Measurements from ENCODE around the gene TBKBP1. TPM values are rescaled to one million over a fixed set of nuclear protein-coding genes. Genes with fewer than 3 reads are reported as not detected.

TBKBP1 gene
- total RNA-seq, 2 donors from 2014 or later = 8.0 to 13.2 TPM

DNA sequence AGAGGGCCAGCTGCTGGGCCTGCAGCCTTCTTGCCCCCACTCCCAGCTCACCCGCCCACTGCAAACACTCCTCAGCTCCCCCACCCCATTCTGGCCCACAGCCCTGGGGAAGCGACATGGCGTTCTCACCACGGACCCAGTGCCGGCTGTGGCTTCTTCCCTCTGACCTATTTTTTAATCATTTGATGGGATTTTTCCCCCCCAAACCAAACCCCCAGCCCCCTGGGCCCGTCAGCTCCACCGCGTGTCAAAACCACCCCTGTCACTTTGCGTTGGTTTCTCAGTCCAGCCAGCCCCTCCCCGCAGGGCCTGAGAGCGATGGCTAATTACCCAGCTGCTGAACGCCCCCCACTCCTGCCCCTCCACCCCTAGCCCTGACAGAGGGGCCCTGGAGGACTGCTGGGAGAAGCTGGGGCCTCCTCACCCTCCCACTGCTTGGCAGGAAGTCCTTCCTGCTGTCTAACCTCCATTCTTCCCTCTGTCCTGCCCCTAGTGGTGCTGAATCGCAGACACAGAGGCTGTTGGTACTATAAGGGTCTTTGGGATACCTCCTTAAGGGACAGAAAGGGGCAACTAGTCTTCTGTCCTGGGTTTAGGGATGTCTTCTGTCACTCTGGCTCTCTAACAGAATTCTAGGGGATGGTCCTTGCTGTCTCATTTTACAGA is 31.6 kb downstream of the TBKBP1 start:
- H3K27me3 ChIP-seq = peaks cover 0 to 16% of the 10 kb centered on the region in 2 donors
- no peak overlapping the region for H3K4me3 ChIP-seq
- DNase-seq (no peak), ATAC-seq (no peak)
- no peak overlapping the region for H3K27ac ChIP-seq
- H3K4me1 ChIP-seq = peaks cover 8% of the 10 kb centered on the region
- WGBS, 2 donors = 50 to 74% methylated on average over 13 of the region's 13 CpGs
- no peaks in the 10 kb centered on the region for H3K9me3 ChIP-seq
- intact Hi-C loops (cut with DNase I) = no loop called here
- H3K36me3 ChIP-seq (replicated peaks in 1 of 2; ENCODE audit: insufficient read depth in 1 of 2, low read depth in 2 of 2) = no peaks in the 10 kb centered on the region
- TF ChIP-seq POLR2A (IDR thresholded peaks at IDR 0.05) = no peak
- TF ChIP-seq, protein P1, sequence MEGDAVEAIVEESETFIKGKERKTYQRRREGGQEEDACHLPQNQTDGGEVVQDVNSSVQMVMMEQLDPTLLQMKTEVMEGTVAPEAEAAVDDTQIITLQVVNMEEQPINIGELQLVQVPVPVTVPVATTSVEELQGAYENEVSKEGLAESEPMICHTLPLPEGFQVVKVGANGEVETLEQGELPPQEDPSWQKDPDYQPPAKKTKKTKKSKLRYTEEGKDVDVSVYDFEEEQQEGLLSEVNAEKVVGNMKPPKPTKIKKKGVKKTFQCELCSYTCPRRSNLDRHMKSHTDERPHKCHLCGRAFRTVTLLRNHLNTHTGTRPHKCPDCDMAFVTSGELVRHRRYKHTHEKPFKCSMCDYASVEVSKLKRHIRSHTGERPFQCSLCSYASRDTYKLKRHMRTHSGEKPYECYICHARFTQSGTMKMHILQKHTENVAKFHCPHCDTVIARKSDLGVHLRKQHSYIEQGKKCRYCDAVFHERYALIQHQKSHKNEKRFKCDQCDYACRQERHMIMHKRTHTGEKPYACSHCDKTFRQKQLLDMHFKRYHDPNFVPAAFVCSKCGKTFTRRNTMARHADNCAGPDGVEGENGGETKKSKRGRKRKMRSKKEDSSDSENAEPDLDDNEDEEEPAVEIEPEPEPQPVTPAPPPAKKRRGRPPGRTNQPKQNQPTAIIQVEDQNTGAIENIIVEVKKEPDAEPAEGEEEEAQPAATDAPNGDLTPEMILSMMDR (IDR thresholded peaks at IDR 0.05) = no peak

DNA sequence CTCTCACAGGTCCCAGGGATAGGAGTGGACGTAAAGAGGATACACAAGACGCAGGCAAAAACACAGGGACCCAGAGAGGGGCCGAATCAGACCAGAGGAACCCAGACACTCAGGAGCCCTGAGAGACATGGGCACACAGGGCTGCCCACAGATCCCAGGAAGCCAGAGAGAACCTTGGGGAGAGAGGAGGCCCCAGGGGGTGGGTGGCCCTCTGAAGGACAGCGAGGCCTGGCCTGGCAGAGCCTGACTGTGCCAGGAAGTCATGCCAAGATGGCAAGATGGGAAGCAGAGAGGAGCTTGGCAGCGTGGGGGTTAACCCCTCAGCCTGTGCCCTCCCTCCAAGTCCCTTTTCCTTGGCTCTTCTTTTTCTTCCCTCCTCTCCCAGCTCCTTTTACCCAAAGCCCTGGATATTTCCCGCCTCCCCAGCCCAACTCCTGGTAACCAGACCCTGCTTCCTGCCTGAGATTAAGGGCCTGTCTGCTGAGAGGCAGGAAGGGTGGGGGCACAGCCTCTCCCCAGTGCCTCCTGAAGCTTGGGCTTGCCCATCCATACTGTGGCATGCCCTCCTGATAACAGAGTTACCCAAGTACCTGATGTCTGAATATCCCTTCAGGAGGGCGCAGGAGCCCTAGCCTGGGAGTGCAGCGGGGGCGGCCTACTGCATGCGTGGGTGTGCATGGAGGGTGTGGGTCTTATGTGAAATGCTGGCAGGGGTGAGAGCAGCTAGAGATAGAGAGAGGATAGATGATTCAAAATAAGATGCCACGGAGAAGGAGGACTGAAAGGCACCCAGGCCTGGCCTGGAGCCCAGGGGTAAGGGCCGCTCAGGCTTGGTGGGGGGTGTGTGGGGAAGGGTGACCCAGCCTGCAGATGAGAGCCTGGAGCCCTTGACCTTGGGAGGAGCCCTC is 33.1 kb downstream of the TBKBP1 start:
- H3K27me3 ChIP-seq = peaks cover 0 to 4% of the 10 kb centered on the region in 2 donors
- no peak overlapping the region for H3K4me3 ChIP-seq
- H3K36me3 ChIP-seq (replicated peaks in 1 of 2; ENCODE audit: insufficient read depth in 1 of 2, low read depth in 2 of 2) = no peaks in the 10 kb centered on the region
- 82 to 89% methylated on average over 12 of the region's 12 CpGs for WGBS, 2 donors
- no peak overlapping the region for H3K27ac ChIP-seq
- DNase-seq = no peak
- intact Hi-C loops (cut with DNase I) = no loop called here
- no peak for ATAC-seq
- TF ChIP-seq POLR2A (IDR thresholded peaks at IDR 0.05) = no peak
- TF ChIP-seq, protein P1 (IDR thresholded peaks at IDR 0.05) = no peak
- no peaks in the 10 kb centered on the region for H3K9me3 ChIP-seq
- H3K4me1 ChIP-seq = no peaks in the 10 kb centered on the region

DNA sequence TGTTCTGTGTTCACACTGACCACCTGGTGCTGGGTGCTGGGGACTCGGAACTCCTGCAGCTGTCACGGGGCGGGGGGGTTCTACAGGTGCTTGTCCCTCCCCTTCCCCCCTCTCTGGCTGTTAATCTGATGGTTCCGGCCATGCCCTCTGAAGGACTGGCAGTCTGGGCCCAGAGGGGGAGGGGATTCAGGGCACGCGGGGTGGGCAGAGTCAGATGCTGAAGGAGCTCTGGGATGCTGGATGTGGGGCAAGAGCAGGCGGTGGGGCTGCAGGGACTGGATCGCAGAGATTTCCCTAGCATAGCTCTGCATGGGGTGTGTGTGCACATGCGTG is 33.7 kb downstream of the TBKBP1 start:
- ATAC-seq = no peak
- WGBS, 2 donors = 68 to 72% methylated on average over 7 to 8 of the region's 9 CpGs
- Histone ChIP-seq H3K4me3 (no peak overlapping the region), H3K27me3 (peaks cover 0 to 9% of the 10 kb centered on the region in 2 donors), H3K27ac (no peak overlapping the region), H3K9me3 (no peaks in the 10 kb centered on the region), H3K36me3 (replicated peaks in 1 of 2; ENCODE audit: insufficient read depth in 1 of 2, low read depth in 2 of 2) (no peaks in the 10 kb centered on the region), H3K4me1 (no peaks in the 10 kb centered on the region)
- intact Hi-C loops (cut with DNase I) = no loop called here
- TF ChIP-seq POLR2A (IDR thresholded peaks at IDR 0.05) = no peak
- TF ChIP-seq, protein P1 (IDR thresholded peaks at IDR 0.05) = no peak
- DNase-seq = no peak

- Histone ChIP-seq H3K36me3 (replicated peaks in 1 of 2; ENCODE audit: insufficient read depth in 1 of 2, low read depth in 2 of 2) (no peaks in the 10 kb centered on the region), H3K27ac (no peak overlapping the region), H3K27me3 (peaks cover 0 to 14% of the 10 kb centered on the region in 2 donors), H3K4me1 (peaks cover 6% of the 10 kb centered on the region), H3K4me3 (no peak overlapping the region), H3K9me3 (no peaks in the 10 kb centered on the region)
- intact Hi-C loops (cut with DNase I) = no loop called here
- no peak for TF ChIP-seq POLR2A (IDR thresholded peaks at IDR 0.05)
- TF ChIP-seq, protein P1 (IDR thresholded peaks at IDR 0.05) = no peak
- DNase-seq = no peak
- WGBS, 2 donors = 74 to 83% methylated on average over 4 of the region's 4 CpGs
- ATAC-seq = no peak
These were observed 34.4 kb downstream of the TBKBP1 start for GRCh38 chr17:47728214-47728877.

Data from body of pancreas (tissue), 4 donors.